Activated effector memory CD4-positive, alpha-beta T cell treated with anti-CD3 and anti-CD28 coated beads, Interleukin-2, amount 50 U/mL, for 16 hours (primary cell): Measurements from ENCODE around the gene ZNF688.

Source experiments
- DNase-seq: peaks from one replicate; pipeline ENCODE4 v3.0.0-alpha.2; 2020

ZNF688 gene

DNA sequence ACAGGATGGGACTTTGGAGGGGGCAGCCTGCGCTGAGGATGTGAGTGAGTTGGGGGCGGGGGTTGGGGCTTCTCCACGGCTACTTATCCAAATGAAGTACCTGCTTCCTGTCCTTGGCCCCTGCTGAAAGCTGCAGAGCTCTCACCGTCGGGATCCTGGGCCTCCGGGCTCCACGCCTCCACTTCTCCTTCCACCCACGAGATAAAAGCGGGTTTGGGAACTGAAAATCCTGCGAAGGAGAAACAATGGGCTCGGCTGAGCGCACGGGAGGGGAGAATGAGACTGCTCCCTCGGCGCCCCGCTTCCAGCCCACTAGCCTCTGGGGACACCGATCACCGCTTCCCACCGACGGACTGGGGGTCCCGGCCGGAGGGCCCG is 13.5 kb upstream of the ZNF688 start:
- DNase-seq = no peak

DNA sequence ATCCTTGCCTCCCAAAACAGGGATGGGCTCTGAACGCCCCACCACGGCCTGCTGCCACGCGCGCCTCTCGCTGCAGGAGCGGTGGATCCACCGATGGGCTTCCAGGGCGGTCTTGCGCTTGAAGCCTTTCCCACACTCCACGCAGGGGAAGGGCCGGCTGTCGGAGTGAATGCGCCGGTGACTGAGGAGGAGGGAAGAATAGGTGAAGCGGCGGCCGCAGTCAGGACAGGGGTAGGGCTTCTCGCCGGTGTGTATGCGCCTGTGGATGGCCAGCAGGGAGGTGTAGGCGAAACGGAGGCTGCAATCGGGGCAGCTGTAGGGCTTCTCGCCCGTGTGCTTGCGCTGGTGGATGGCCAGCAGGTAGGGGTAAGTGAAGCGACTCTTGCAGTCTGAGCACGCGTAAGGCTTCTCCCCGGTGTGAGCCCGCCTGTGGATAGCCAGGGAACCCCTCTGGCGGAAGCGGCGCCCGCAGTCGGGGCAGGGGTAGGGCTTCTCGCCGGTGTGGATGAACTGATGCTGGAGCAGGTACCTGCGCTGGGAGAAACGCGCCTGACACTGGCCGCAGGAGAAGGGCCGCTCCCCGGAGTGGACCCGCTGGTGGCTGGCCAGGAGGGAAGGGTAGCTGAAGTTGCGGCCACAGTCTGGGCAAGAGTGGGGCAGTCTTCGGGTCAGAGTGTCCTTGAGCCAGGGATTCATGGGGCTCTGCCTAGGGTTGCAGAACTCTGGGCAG is 11.3 kb upstream of the ZNF688 start:
- DNase-seq = no peak

- no peak for DNase-seq
Observed at GRCh38 chr16:30581457-30581856, 9.9 kb upstream of the ZNF688 start.

- DNase-seq = no peak
Observed at GRCh38 chr16:30574678-30575077, 3.2 kb upstream of the ZNF688 start.

DNA sequence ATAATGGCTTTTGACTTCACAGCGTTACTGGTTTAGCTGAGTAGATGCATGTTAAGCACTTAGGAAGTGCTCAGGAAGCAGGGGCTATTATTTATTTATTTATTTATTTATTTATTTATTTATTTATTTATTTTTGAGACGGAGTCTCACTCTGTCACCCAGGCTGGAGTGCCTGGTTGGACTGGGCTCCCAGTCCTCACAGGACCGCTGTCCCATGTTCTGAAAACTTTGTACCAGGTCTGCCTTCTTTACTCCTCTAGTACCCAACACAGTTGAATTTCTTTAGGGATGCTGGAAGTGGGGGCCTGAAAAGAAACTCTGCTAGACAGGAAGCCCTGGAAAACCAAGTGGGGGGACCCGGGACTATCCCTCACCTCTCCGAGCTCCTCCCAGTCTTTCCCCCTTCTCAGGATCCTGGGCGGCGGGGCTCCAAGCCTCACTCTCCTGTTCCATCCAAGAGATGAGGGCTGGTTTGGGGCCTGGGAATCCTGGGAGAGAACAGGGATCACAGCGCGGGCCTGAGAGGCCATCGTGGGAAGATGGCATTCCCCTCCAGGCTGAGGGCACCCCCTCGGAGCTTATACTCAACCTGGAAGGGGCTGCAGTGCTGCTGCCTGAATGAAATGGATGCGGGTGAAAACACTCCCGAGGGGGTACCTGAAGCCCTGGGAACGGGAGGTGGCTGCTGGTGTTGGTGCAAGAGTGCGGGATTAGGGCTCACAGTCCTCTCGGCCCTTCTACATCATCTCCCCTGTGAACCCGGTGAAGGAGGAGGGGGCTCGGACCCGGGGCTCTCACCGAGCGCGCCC is 674 bp downstream of the ZNF688 start:
- no peak for DNase-seq

- no peak for DNase-seq
Observed at GRCh38 chr16:30569746-30570635, 1.5 kb downstream of the ZNF688 start.

GRCh38 chr16:30569281-30569680 is 2.2 kb downstream of the ZNF688 start:
- DNase-seq = no peak

DNA sequence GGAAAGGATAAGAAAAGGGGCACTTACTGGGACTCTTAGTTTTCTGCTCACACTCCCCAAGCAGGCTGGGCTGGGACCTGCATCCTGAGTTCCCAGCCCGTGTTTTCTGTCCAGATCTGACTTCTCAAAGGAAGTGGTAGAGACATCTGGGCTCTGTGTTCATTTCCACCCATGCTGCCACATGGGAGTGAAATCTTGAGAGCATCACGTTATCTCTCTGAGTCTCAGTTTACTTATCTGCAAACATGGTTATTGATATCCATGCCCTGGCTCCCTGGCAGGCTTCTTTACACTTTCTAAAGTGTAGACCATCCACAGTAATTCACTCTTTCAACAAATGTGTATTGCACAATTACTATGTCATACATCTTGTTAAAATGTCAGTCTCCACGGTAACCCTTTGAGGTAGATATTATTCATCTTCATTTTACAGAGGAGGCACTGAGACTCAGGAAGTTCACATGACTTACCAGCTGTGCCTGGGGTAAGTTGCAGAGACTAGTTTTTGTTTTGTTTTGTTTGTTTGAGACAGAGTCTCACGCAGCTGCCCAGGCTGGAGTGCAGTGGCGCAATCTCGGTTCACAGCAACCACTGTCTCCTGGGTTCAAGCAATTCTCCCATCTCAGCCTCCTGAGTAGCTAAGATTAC is 3.4 kb downstream of the ZNF688 start:
- DNase-seq = peak; percentile 80

GRCh38 chr16:30567160-30567990 is 4.1 kb downstream of the ZNF688 start:
- DNase-seq = peak; percentile 90

DNA sequence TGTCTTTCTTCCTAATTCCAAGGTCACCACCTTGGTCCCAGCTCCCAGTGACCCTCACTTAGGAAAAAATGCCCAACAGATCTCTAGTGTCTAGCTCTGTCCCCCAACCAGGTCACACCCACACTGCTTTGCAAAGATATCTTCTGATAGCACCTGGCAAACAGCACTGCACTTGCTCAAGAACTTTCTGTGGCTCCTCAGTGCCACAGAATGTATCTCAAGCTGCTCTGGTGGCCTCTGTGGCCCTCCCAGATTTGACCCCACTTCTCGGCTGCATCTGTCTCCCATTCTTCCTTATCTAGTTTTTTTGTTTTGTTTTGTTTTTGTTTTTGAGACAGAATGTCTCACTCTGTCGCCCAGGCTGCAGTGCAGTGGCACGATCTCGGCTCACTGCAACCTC is 5.0 kb downstream of the ZNF688 start:
- DNase-seq = no peak

- no peak for DNase-seq
Observed at GRCh38 chr16:30565984-30566383, 5.5 kb downstream of the ZNF688 start.

DNA sequence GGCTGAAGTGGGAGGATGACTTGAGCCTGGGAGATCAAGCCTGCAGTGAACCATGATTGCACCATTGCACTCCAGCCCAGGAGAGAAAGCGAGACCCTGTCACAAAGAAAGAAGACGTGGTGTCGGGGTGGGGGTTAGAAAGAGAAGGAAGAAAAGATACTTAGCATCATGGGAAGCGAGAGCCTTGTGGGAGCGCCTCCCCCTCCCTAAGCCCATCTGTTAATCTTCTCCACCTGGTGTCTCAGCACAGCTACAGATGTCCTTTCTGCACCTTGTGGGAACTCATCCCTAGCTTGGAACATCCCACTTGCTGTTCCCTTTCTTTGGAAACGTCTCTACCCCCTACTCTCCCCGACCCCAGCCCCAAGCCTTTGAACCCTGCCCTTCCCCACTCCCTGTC is 6.0 kb downstream of the ZNF688 start:
- DNase-seq = no peak

GRCh38 chr16:30562021-30562420 is 9.5 kb downstream of the ZNF688 start:
- no peak for DNase-seq

- no peak for DNase-seq
Observed at GRCh38 chr16:30561089-30561816, 10.3 kb downstream of the ZNF688 start.

GRCh38 chr16:30559690-30560089 is 11.8 kb downstream of the ZNF688 start:
- no peak for DNase-seq

DNA sequence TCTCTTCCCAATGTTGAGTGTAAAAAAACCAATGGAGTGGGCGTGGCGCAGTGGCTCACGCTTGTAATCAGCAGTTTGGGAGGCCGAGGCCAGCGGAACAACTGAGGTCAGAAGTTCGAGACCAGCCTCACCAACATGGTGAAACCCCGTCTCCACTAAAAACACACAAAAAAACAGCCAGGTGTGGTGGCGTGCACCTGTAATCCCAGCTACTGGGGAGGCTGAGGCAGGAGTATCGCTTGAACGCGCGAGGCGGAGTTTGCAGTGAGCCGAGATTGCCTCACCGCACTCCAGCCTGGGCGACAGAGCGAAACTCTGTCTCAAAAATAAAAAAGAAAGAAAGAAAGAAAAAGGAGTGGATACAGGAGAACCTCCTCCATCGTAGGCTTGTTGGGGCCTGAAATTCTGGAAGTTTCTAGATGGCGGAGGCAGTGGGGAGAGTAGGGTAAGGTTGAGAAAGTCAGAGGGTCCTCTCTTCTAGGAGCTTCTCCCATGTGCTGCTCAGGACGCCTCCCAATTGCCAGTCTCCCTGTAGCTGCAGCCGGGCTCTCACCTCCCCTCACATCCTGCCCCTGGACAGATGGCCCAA is 12.6 kb downstream of the ZNF688 start:
- no peak for DNase-seq

- peak; percentile 99 for DNase-seq
Observed at GRCh38 chr16:30557957-30558788, 13.3 kb downstream of the ZNF688 start, which contains the start of gene ZNF764. TSS of gene ZNF764 (minus strand) at chr16:30558374. CDS start at chr16:30558182, 192 bp downstream.

- DNase-seq = no peak
Observed at GRCh38 chr16:30557707-30557956, 13.9 kb downstream of the ZNF688 start.

DNA sequence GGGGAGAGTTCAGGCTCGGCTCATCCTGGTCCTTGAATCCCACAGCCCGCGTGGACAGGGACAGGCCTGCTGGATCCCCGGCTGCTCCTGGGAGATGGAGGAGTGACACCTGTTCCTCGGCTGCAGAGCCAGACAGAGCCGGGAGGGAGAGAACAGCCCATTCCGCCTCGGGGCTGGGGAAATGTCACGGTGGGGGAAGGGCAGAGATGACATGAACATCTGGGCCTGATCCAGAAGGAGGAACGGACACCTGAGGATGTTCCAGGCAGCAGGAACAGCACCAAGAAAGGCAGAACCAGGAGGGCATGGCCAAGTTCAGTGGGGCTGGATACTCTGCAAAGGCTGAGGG is 15.4 kb downstream of the ZNF688 start:
- DNase-seq = no peak
